ENCODE results near the gene NSD1. TPM values are rescaled to one million over a fixed set of nuclear protein-coding genes. Genes with fewer than 3 reads are reported as not detected.

The NSD1 gene
- total RNA-seq, 4 donors from 2014 or later = 25.4 to 32.7 (median 29.0) TPM

GRCh38 chr5:177185993-177186392 lies 52.4 kb downstream of the NSD1 start:
- no peak for ATAC-seq
- intact Hi-C loops (cut with DNase I; ENCODE audit: low total_unique reads) = no loop called here
- H3K27me3 ChIP-seq = no peaks in the 10 kb centered on the region
- peaks cover 15 to 22% of the 10 kb centered on the region in 2 donors for H3K4me1 ChIP-seq
- H3K36me3 ChIP-seq = no peaks in the 10 kb centered on the region
- in situ Hi-C loops (cut with MboI; ENCODE audit: low sequenced_read_pairs in 4 of 4) = no loop called here
- TF ChIP-seq CTCF (IDR thresholded peaks at IDR 0.05 in 4 of 5, conservative IDR thresholded peaks at IDR 0.05 in 1 of 5) (no peak), POLR2A (IDR thresholded peaks at IDR 0.05) (no peak)
- no peak for DNase-seq
- H3K4me3 ChIP-seq = no peak overlapping the region
- no peaks in the 10 kb centered on the region for H3K9me3 ChIP-seq
- H3K27ac ChIP-seq = no peak overlapping the region

GRCh38 chr5:177186645-177187044 lies 53.1 kb downstream of the NSD1 start:
- intact Hi-C loops (cut with DNase I; ENCODE audit: low total_unique reads) = no loop called here
- Histone ChIP-seq H3K4me1 (peaks cover 15 to 22% of the 10 kb centered on the region in 2 donors), H3K4me3 (no peak overlapping the region), H3K9me3 (no peaks in the 10 kb centered on the region), H3K27me3 (no peaks in the 10 kb centered on the region), H3K27ac (no peak overlapping the region), H3K36me3 (peaks cover 0 to under 1% of the 10 kb centered on the region in 2 donors)
- no peak for TF ChIP-seq POLR2A (IDR thresholded peaks at IDR 0.05)
- no peak for TF ChIP-seq CTCF (IDR thresholded peaks at IDR 0.05 in 4 of 5, conservative IDR thresholded peaks at IDR 0.05 in 1 of 5)
- DNase-seq = no peak
- in situ Hi-C loops (cut with MboI; ENCODE audit: low sequenced_read_pairs in 4 of 4) = no loop called here
- no peak for ATAC-seq

- H3K27ac ChIP-seq = no peak overlapping the region
- DNase-seq = no peak
- no peak overlapping the region for H3K4me3 ChIP-seq
- no peak for ATAC-seq
- H3K9me3 ChIP-seq = no peaks in the 10 kb centered on the region
- peaks cover 0 to 21% of the 10 kb centered on the region in 2 donors for H3K36me3 ChIP-seq
- no peaks in the 10 kb centered on the region for H3K27me3 ChIP-seq
- intact Hi-C loops (cut with DNase I; ENCODE audit: low total_unique reads) = no loop called here
- H3K4me1 ChIP-seq = peaks cover 13% of the 10 kb centered on the region in 2 donors
- in situ Hi-C loops (cut with MboI; ENCODE audit: low sequenced_read_pairs in 4 of 4) = no loop called here
- TF ChIP-seq POLR2A (IDR thresholded peaks at IDR 0.05) (no peak), CTCF (IDR thresholded peaks at IDR 0.05 in 4 of 5, conservative IDR thresholded peaks at IDR 0.05 in 1 of 5) (no peak)
Observed at GRCh38 chr5:177188775-177189174, 55.2 kb downstream of the NSD1 start.

- TF ChIP-seq CTCF (IDR thresholded peaks at IDR 0.05 in 4 of 5, conservative IDR thresholded peaks at IDR 0.05 in 1 of 5) (no peak), POLR2A (IDR thresholded peaks at IDR 0.05) (no peak)
- Histone ChIP-seq H3K9me3 (no peaks in the 10 kb centered on the region), H3K27ac (no peak overlapping the region), H3K27me3 (no peaks in the 10 kb centered on the region), H3K36me3 (peaks cover 0 to 27% of the 10 kb centered on the region in 2 donors), H3K4me1 (peaks cover 6% of the 10 kb centered on the region in 2 donors), H3K4me3 (no peak overlapping the region)
- DNase-seq = no peak
- intact Hi-C loops (cut with DNase I; ENCODE audit: low total_unique reads) = no loop called here
- in situ Hi-C loops (cut with MboI; ENCODE audit: low sequenced_read_pairs in 4 of 4) = no loop called here
- no peak for ATAC-seq
Observed at GRCh38 chr5:177189416-177189815, 55.8 kb downstream of the NSD1 start.

GRCh38 chr5:177189965-177190364 lies 56.4 kb downstream of the NSD1 start:
- H3K27me3 ChIP-seq = no peaks in the 10 kb centered on the region
- intact Hi-C loops (cut with DNase I; ENCODE audit: low total_unique reads) = no loop called here
- H3K4me3 ChIP-seq = no peak overlapping the region
- peaks cover 0 to 27% of the 10 kb centered on the region in 2 donors for H3K36me3 ChIP-seq
- H3K27ac ChIP-seq = no peak overlapping the region
- DNase-seq = no peak
- in situ Hi-C loops (cut with MboI; ENCODE audit: low sequenced_read_pairs in 4 of 4) = no loop called here
- H3K9me3 ChIP-seq = no peaks in the 10 kb centered on the region
- TF ChIP-seq POLR2A (IDR thresholded peaks at IDR 0.05) = no peak
- TF ChIP-seq CTCF (IDR thresholded peaks at IDR 0.05 in 4 of 5, conservative IDR thresholded peaks at IDR 0.05 in 1 of 5) = no peak
- H3K4me1 ChIP-seq = peaks cover 3 to 5% of the 10 kb centered on the region in 2 donors
- ATAC-seq = no peak

All from gastrocnemius medialis (tissue), 4 donors.